GM12874 (cell line): ENCODE results near the gene PRAMEF5.
"Not testable (repeated sequence)": the region's sequence is repeated elsewhere in the genome, so short reads cannot be mapped to it uniquely, and the experiment has no call there.

ENCODE experiments used
- TF ChIP-seq, protein P1 (sequence below): IDR thresholded peaks from 2 replicates; pipeline ENCODE4 v1.5.1; 2011; ENCODE audit warnings: low read depth, mild to moderate bottlenecking, control low read depth, low read length, moderate library complexity; ENCODE audit not compliant: insufficient read depth

Gene PRAMEF5

GRCh38 chr1:13253898-13254297, at the start of gene PRAMEF5:
PRAMEF5 (plus strand) TSS chr1:13254198; CDS start chr1:13259269, 5,071 bp downstream.
- TF ChIP-seq, protein P1, sequence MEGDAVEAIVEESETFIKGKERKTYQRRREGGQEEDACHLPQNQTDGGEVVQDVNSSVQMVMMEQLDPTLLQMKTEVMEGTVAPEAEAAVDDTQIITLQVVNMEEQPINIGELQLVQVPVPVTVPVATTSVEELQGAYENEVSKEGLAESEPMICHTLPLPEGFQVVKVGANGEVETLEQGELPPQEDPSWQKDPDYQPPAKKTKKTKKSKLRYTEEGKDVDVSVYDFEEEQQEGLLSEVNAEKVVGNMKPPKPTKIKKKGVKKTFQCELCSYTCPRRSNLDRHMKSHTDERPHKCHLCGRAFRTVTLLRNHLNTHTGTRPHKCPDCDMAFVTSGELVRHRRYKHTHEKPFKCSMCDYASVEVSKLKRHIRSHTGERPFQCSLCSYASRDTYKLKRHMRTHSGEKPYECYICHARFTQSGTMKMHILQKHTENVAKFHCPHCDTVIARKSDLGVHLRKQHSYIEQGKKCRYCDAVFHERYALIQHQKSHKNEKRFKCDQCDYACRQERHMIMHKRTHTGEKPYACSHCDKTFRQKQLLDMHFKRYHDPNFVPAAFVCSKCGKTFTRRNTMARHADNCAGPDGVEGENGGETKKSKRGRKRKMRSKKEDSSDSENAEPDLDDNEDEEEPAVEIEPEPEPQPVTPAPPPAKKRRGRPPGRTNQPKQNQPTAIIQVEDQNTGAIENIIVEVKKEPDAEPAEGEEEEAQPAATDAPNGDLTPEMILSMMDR = not testable (repeated sequence)

DNA sequence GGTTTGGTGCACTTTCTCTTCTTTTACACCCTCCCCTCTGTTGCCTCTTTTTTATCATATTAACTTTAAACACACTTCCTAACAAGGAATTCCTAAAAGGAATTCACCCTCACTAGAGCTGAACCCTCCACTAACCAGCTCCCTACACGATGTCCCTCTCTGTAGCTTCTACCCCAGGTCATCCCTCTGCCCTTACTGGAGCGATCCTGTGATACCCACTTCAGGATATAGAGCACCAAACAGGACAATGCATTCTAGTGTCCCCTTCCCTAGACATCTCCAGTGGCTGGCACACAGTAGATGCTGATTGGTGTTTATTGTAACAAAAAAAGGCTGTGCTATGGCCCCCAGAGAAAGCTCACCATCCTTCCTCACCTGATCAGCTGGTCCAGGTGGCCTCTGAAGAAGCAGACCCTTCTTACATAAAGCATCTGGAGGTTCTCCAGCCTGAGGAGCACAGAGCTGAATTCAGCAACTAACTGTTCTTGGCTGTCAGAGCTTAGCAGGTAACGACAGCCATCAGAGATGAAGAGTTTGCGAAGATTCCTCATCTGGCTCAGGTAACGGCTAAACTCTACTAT, 29.4 kb upstream of the PRAMEF5 start:
- TF ChIP-seq, protein P1 = no peak

GRCh38 chr1:13225675-13226204, 28.3 kb upstream of the PRAMEF5 start, which contains the start of gene PRAMEF18:
PRAMEF18 (minus strand) TSS chr1:13226154; CDS start chr1:13226106, 48 bp downstream.
- TF ChIP-seq, protein P1 = not testable (repeated sequence)

DNA sequence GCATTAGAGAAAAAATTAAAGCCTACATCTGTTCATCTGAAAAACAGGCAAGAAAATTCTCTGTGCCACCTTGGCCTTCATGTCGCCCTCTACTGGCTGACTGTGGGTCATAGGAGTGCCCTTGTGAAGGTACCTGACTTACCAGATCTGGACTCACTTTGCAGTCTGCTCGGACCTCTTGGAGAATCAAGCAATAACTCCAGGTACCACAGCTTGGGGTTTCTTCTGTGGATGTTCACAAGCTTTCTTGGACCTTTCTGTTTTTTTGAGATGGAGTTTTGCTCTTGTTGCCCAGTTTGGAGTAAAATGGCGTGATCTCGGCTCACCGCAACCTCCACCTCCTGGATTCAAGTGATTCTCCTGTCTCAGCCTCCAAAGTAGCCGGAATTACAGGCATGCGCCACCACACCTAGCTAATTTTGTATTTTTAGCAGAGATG, 25.6 kb upstream of the PRAMEF5 start:
- TF ChIP-seq, protein P1 = peak; percentile 84

- TF ChIP-seq, protein P1 = 0 out of 2 replicates have a peak, but pooled peaks have one; percentile 1
Measured at GRCh38 chr1:13277016-13277415, 23.0 kb downstream of the PRAMEF5 start.

DNA sequence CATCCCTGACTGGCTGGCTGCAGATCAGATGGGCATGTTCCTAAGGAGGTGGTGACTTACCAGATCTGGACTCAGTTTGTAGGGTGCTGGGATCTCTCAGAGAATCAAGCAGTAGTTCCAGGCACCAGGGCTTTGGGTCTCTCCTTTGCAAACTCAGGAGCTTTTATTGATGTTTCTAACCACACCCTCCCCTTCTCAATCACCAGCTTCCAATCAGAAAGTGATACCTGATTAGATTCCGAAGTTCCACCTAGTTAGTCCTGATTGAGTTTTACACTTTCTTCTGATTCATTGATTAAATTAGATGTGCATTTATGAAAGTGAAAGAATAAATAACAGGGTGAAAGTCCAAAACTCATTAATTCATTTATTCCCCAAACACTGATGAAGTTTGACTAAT, 31.0 kb downstream of the PRAMEF5 start, which contains the start of gene PRAMEF8:
Gene PRAMEF8, minus strand, starts transcription at position 101 of the 400 bp plus-strand sequence. CDS start 1,046 bp downstream, outside the sequence.
- TF ChIP-seq, protein P1 = not testable (repeated sequence)

DNA sequence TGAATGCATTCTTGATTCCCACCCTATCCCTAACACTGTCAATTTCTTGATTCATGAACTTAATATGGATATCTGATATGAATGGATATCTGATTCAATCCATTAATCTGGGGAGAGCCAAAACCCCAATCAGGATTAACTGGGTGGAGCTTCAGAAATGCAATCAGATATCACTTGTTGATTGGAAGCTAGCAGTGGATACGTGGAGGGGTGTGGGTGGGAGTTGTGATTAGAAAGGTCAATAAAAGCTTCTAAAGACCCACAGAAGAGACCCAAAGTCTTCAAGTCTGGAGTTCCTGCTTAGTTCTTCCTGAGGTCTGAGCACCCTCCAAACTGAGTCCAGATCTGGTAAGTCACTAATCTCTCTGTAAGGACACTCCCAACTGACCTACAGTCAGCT, 49.2 kb downstream of the PRAMEF5 start, which contains the start of gene PRAMEF33:
Gene PRAMEF33, plus strand, starts transcription at position 301 of the 400 bp plus-strand sequence. CDS start 2,416 bp downstream, outside the sequence.
- TF ChIP-seq, protein P1 = not testable (repeated sequence)
